GM08714 (cell line): Measurements from ENCODE around the gene TULP1.

Experiments used
- H3K4me3 ChIP-seq: fragments of 200-500 bp; sonication (Bioruptor generic); 2 replicates; pipeline ENCODE4 v1.5.1; 2014; ENCODE audit warnings: mild to moderate bottlenecking, low read length, inconsistent platforms
- ZNF274 ChIP-seq: IDR thresholded peaks from 2 replicates; pipeline ENCODE4 v1.6.1; 2012; ENCODE audit warnings: mild to moderate bottlenecking, low read depth, low read length

Gene TULP1

GRCh38 chr6:35496841-35497570 lies 15.7 kb downstream of the TULP1 start, which contains the start of gene TEAD3:
TEAD3 (minus strand) TSS chr6:35497079.
- H3K4me3 ChIP-seq = peak within 1 kb of the TSS; percentile 79
- TF ChIP-seq ZNF274 = no peak

- peak overlapping the region; percentile 37 for H3K4me3 ChIP-seq
- no peak for TF ChIP-seq ZNF274
Measured at GRCh38 chr6:35496036-35496840, 16.5 kb downstream of the TULP1 start.

DNA sequence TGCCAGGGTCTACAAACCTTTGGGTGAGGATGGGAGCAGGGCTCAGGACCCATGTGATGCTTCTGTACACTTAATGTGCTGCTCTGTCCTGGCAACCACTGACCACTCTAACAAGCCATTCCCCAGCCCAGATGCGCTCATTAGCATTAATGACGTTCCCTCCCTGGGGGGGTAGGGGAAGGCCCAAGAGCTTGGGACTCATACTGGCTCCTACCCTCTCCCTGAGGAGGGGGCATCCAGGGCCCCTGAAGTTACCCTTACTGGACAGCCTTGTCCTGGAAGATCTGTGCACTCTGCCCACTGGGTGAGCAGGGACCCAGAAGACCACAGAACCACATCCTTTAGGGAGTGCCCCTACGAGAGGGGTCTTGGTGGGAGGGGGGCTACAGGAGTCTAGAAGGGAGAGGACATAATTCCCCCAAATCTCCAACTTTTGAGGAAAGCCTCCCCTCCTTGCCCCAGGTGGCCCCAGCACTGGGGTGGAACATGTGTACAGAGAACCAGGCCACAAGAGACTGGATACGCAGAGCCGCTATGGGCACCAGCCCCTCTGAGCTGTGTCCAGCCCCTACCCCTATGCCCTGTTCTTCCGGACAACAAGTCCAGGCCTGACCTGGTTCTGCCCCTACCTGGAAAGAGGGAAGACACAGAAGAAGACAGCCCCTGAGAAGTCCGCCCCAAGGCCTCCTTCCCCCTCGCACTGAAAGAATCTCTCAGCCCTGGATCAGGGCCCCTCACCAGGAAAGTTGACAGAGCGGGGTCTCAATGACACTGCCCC lies 17.2 kb downstream of the TULP1 start:
- TF ChIP-seq ZNF274 = no peak
- H3K4me3 ChIP-seq = no peak overlapping the region

GRCh38 chr6:35494161-35494563 lies 18.5 kb downstream of the TULP1 start:
- H3K4me3 ChIP-seq = no peak overlapping the region
- no peak for TF ChIP-seq ZNF274

GRCh38 chr6:35493307-35493983 lies 19.3 kb downstream of the TULP1 start:
- H3K4me3 ChIP-seq = no peak overlapping the region
- no peak for TF ChIP-seq ZNF274

DNA sequence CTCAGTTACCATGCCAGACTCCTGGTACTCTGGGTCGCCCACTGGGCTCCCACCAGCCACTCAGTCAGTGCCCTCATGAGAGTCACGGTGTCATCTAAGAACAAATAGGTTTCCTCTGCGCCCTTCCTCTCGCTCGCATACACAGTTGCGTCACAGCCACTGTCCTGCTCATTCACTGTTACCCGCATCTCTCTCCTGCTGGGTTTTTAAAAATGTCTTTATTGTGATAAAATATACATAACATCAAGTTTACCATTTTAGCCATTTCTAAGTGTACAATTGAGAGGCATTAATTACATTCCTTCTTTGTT lies 19.8 kb downstream of the TULP1 start:
- no peak overlapping the region for H3K4me3 ChIP-seq
- no peak for TF ChIP-seq ZNF274

GRCh38 chr6:35492258-35492973 lies 20.3 kb downstream of the TULP1 start:
- no peak overlapping the region for H3K4me3 ChIP-seq
- no peak for TF ChIP-seq ZNF274

DNA sequence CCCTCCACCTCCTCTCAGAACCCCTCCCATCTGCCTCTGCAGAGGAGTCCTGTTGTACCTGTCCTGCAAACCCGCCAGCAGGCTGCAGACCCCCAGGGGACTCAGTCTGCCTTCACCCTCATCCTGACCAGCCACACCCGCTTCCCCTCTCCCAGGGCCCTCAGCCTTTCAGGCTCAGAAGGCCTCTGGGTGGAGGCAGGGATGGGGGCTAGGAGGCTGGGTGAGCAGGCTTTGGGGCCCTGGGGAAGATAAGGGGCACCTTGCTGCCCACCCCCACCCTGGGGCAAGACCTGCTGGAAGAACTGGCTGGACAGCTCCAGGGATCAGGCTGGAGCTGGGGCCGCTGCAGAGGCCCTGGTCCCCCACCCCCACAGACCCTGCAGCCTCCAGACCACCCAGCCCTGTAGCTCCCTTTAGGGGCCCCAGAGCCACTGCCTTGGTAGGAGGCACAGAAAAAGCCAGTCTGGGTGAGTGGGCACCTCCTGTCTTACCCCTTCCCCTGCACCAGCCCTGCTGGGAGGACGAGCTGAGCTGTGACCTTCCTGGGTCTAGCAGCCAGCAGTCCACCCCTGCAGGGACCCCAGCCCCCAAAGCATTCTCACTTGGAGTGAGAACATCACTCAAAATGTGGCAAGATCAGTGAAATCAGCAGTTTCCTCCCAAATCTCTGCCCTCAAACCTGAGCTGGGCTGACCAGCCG lies 21.0 kb downstream of the TULP1 start:
- TF ChIP-seq ZNF274 = no peak
- no peak overlapping the region for H3K4me3 ChIP-seq

DNA sequence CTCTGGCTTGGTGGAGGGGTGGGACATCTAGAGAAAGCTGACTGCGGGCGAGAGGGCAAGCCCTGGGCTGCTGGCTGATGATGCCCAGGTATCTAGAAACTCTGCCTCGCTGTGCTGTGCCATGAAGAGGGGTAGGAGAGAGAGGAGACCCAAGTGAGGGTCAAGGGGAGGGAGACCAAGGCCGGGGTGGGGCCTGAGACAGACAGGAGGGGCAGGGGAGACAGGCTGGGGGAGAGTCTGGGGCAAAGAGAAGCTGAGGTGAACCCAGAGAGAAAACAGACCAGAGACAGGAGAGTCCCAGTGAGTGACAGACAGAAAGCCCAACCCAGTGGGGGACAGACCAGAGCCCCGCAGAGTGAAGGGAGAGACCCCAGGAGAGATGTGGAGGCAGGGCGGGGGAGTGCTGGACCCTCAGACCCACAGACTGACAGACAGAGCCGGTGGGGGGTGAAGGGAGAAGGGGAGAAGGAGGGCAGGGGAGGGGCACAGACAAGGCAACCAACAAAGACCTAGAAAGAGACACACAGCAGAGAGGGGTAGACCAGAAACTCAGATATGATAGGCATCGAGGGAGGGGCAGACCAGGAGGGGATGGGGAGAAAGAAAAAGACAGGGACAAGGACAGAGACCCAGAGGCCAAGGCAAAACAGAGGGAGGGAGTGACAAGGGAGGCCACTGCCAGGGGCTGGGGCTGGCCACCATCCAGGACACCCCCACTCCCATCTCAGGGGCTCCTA lies 21.7 kb downstream of the TULP1 start:
- no peak overlapping the region for H3K4me3 ChIP-seq
- TF ChIP-seq ZNF274 = no peak

- H3K4me3 ChIP-seq = no peak overlapping the region
- TF ChIP-seq ZNF274 = no peak
Measured at GRCh38 chr6:35489995-35490791, 22.5 kb downstream of the TULP1 start.

GRCh38 chr6:35489066-35489465 lies 23.6 kb downstream of the TULP1 start:
- H3K4me3 ChIP-seq = no peak overlapping the region
- no peak for TF ChIP-seq ZNF274

- TF ChIP-seq ZNF274 = no peak
- H3K4me3 ChIP-seq = no peak overlapping the region
Measured at GRCh38 chr6:35488517-35488862, 24.2 kb downstream of the TULP1 start.
